Measurements from ENCODE around the gene HNRNPUL1. TPM values are rescaled to one million over a fixed set of nuclear protein-coding genes. Genes with fewer than 3 reads are reported as not detected.

The HNRNPUL1 gene
- polyA plus RNA-seq, 1 experiment = 35.4 TPM

DNA sequence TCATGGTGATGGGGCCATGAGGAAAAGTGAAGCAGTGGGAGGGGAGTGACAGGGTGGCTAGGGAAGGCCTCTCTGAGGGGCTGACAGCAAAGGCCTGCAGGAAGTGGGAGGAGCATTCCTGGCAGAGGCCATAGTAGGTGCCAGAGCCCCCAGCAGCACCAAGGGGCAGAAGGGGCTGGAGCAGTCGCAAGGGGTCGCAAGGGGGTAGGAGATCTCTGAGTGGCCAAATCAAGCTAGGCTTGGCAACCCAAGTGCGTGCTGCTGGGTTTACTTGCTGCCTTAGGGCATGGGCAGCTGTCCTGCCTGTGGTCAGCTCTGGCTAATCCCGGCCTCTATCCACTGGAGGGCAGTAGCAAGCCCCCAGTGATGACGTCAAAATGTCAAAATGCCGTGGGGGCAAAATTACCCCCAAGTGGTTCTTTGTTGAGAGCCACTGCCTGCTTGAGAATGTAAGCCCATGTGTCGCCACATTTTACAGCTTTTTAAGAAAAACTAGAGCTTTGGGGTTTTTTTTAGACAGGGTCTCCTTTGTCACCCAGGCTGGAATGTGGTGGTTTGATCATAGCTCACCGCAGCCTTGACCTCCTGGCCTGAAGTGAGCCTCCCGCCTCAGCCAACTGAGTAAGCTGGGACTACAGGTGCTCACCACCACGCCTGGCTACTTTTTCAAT is 57.6 kb downstream of the HNRNPUL1 start:
- H3K36me3 ChIP-seq (ENCODE audit: control insufficient read depth, insufficient read depth, low read length) = peaks cover 21% of the 10 kb centered on the region
- ChIA-PET POLR2A (no interaction called here), CTCF (interaction anchor here (0.6 to 5.2 kb wide), 16 partner anchors 10 to 109 kb away, joined by 3 to 69 read pairs (median 4); partner anchors contain the start of genes B3GNT8, B9D2, CCDC97 and TGFB1)
- no peak for DNase-seq (ENCODE audit: low read depth)
- TF ChIP-seq, protein P1, sequence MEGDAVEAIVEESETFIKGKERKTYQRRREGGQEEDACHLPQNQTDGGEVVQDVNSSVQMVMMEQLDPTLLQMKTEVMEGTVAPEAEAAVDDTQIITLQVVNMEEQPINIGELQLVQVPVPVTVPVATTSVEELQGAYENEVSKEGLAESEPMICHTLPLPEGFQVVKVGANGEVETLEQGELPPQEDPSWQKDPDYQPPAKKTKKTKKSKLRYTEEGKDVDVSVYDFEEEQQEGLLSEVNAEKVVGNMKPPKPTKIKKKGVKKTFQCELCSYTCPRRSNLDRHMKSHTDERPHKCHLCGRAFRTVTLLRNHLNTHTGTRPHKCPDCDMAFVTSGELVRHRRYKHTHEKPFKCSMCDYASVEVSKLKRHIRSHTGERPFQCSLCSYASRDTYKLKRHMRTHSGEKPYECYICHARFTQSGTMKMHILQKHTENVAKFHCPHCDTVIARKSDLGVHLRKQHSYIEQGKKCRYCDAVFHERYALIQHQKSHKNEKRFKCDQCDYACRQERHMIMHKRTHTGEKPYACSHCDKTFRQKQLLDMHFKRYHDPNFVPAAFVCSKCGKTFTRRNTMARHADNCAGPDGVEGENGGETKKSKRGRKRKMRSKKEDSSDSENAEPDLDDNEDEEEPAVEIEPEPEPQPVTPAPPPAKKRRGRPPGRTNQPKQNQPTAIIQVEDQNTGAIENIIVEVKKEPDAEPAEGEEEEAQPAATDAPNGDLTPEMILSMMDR (IDR thresholded peaks at IDR 0.05; ENCODE audit: insufficient read depth, low read depth, low read length) = peak; percentile 86
- no peak overlapping the region for H3K4me3 ChIP-seq (ENCODE audit: low read depth, low read length)
- no peaks in the 10 kb centered on the region for H3K27me3 ChIP-seq (ENCODE audit: control insufficient read depth, insufficient read depth, low read length)

DNA sequence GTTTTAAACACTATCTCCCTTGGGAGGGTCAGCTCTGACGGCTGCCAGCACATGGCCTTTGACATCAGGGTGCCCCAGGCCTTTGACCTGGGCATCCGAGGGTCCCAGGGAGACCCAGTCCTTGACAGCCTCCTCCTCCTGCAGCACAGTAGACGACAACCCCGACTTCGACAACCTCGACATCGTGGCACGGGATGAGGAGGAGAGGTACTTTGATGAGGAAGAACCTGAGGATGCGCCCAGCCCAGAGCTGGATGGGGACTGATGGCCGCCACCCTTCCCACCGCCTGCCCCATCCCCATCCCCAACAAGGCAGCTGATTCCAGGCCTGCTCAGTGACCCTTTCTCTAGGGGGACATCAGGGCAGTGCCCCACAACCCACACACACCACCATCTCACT is 58.3 kb downstream of the HNRNPUL1 start:
- Histone ChIP-seq H3K36me3 (ENCODE audit: control insufficient read depth, insufficient read depth, low read length) (peaks cover 22% of the 10 kb centered on the region), H3K27me3 (ENCODE audit: control insufficient read depth, insufficient read depth, low read length) (no peaks in the 10 kb centered on the region), H3K4me3 (ENCODE audit: low read depth, low read length) (no peak overlapping the region)
- no peak for DNase-seq (ENCODE audit: low read depth)
- ChIA-PET POLR2A (no interaction called here), CTCF (interaction anchor here (0.7 to 5.2 kb wide), 13 partner anchors 11 to 109 kb away, joined by 3 to 69 read pairs (median 4); partner anchors contain the start of genes B3GNT8, B9D2 and TGFB1)
- TF ChIP-seq, protein P1 (IDR thresholded peaks at IDR 0.05; ENCODE audit: insufficient read depth, low read depth, low read length) = no peak

DNA sequence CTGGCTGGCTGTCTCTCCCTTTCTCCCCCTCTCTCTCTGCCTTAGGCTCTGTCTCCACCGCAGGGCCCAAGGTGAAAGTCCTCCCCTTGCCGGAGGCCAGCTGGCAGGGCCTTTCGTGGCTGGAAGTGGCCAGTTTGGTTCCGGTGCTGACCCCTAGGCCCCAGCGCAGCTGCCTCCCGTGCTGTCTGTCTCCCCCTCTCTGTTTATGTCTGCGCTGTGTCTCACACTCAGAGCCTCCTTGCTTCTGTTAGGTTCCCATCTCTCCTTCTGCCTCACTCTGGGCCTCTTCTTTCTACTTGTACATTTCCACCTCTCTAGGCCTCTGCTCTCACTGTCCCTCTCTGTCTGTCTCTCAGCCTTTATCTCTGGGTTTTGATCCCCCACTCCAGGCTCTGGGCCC is 58.9 kb downstream of the HNRNPUL1 start:
- no peaks in the 10 kb centered on the region for H3K27me3 ChIP-seq (ENCODE audit: control insufficient read depth, insufficient read depth, low read length)
- DNase-seq (ENCODE audit: low read depth) = no peak
- H3K4me3 ChIP-seq (ENCODE audit: low read depth, low read length) = no peak overlapping the region
- H3K36me3 ChIP-seq (ENCODE audit: control insufficient read depth, insufficient read depth, low read length) = peaks cover 26% of the 10 kb centered on the region
- POLR2A ChIA-PET = no interaction called here
- CTCF ChIA-PET = interaction anchor here (0.6 to 5.2 kb wide), 7 partner anchors 11 to 104 kb away, joined by 3 to 69 read pairs (median 5); partner anchors contain the start of genes B3GNT8 and TGFB1
- TF ChIP-seq, protein P1 (IDR thresholded peaks at IDR 0.05; ENCODE audit: insufficient read depth, low read depth, low read length) = 0 out of 2 replicates have a peak, but pooled peaks have one; percentile 17

DNA sequence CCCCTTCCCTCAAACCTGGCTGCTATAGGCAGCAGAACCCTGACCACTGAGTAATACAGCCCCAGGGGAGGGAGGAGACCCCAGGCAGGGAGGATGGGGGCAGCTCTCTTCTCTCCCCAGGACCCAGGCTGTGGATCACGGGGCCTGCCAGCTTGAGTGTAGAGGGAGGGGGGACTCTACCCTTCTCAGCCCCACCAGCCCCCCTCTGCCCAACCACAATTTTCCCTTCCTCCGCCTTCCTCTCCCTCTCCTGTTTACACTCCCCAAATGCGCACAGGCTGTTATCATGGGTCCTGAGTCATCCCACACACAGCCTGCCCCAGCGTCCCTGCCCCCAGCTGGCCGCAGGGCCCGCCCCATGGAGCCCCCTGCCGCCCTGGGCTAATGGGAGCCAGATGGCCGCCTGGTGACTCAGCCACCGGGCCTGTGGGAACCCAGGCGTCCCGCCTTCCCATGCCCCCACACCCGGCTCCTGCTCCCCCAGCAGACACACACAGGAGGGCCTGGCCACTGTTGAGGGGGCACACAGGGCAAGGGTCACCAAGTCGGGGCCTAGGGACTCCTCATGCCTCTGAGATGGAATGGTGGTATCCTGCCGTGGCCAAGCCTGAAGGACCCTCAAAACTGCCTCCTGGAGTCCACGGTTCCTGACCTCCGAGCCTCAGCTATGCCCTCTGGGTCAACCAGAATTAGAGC is 59.4 kb downstream of the HNRNPUL1 start:
- TF ChIP-seq, protein P1 (IDR thresholded peaks at IDR 0.05; ENCODE audit: insufficient read depth, low read depth, low read length) = no peak
- Histone ChIP-seq H3K36me3 (ENCODE audit: control insufficient read depth, insufficient read depth, low read length) (peaks cover 29% of the 10 kb centered on the region), H3K4me3 (ENCODE audit: low read depth, low read length) (no peak overlapping the region), H3K27me3 (ENCODE audit: control insufficient read depth, insufficient read depth, low read length) (no peaks in the 10 kb centered on the region)
- POLR2A ChIA-PET = interaction anchor here (0.7 kb wide), 1 partner anchor 101 kb away, joined by 4 read pairs; no protein-coding TSS in a partner anchor
- DNase-seq (ENCODE audit: low read depth) = peak; percentile 91
- CTCF ChIA-PET = interaction anchor here (0.5 to 5.2 kb wide), 6 partner anchors 12 to 117 kb away, joined by 3 to 69 read pairs (median 3); partner anchors contain the start of gene TGFB1

DNA sequence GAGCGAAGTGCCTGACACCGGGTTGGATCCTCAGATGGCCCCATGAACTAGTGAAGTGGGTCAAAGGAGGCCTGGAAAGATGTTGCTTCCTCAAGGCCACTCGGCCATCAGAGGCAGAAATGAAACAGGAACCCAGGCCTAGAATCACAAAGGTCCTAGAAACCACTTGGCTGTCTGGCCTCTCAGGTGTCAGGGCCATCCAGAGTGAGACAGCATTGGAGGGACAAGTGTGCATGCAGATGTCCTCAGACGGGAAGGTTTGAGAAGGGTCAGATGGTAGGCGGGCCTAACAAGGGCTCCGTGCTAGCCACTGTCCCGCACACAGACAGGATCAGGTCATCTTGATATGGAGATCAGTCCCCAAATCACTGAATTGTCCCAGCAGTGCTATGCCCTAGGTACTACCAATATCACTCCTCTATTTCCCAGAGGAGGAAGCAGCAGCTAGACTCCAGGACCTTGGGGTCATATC is 60.1 kb downstream of the HNRNPUL1 start:
- ChIA-PET CTCF (interaction anchor here (0.9 to 5.2 kb wide), 3 partner anchors 16 to 29 kb away, joined by 3 to 69 read pairs (median 31); partner anchors contain the start of gene TGFB1), POLR2A (interaction anchor here (0.7 kb wide), 1 partner anchor 102 kb away, joined by 4 read pairs; no protein-coding TSS in a partner anchor)
- TF ChIP-seq, protein P1 (IDR thresholded peaks at IDR 0.05; ENCODE audit: insufficient read depth, low read depth, low read length) = no peak
- Histone ChIP-seq H3K36me3 (ENCODE audit: control insufficient read depth, insufficient read depth, low read length) (peaks cover 29% of the 10 kb centered on the region), H3K4me3 (ENCODE audit: low read depth, low read length) (no peak overlapping the region), H3K27me3 (ENCODE audit: control insufficient read depth, insufficient read depth, low read length) (no peaks in the 10 kb centered on the region)
- no peak for DNase-seq (ENCODE audit: low read depth)

Measured in BJ (cell line).